Astrocyte (in vitro differentiated cells and primary cell): ENCODE data around the gene CREB5.

ENCODE experiments used
- CTCF ChIP-seq: IDR thresholded peaks from 2 replicates; pipeline ENCODE4 v1.5.1; 2011; ENCODE audit warnings: low read depth, mild to moderate bottlenecking, inconsistent platforms, low read length, moderate library complexity; ENCODE audit not compliant: insufficient read depth
- EZH2 ChIP-seq: IDR thresholded peaks from 2 replicates; pipeline ENCODE4 v1.6.1; 2012; ENCODE audit warnings: mild to moderate bottlenecking, low read length, inconsistent platforms; ENCODE audit not compliant: insufficient read depth

GRCh38 chr7:28392289-28392688 lies 20.0 kb upstream of the CREB5 start:
- TF ChIP-seq EZH2 (no peak), CTCF (no peak)
